PC-3 (cell line): Measurements from ENCODE around the gene NMD3. TPM values are rescaled to one million over a fixed set of nuclear protein-coding genes. Genes with fewer than 3 reads are reported as not detected.

ENCODE experiments used
- ATAC-seq: fragments of 200-7000 bp; cut with Tn5 transposase; 2 replicates; pipeline ENCODE4 v1.9.1; 2020; ENCODE audit warnings: mild to moderate bottlenecking, moderate library complexity
- BruUV-seq: library from RNA; stranded (reverse); fragments of 400-500 nt; replicated peaks from 2 replicates; lab custom pipeline; 2021; lab: Mats Ljungman, UMichigan
- CTCF ChIA-PET: fragments of 300-600 bp; sonication (Branson Sonifier 250); formaldehyde crosslinking; loops from one replicate; lab custom pipeline; 2022; ENCODE audit warnings: antibody characterized with exemption; lab: Charles Lee
- POLR2A ChIA-PET: fragments of 300-600 bp; sonication (Branson Sonifier 250); formaldehyde crosslinking; loops from one replicate; lab custom pipeline; 2022; ENCODE audit warnings: antibody characterized with exemption; ENCODE audit not compliant: unreplicated experiment; lab: Charles Lee
- DNase-seq: peaks from one replicate; pipeline ENCODE4 v3.0.0-alpha.2; 2015
- H2AFZ ChIP-seq: fragments of 300-600 bp; sonication (generic); 2 replicates; pipeline ENCODE4 v1.6.0; 2016; ENCODE audit warnings: antibody characterized with exemption, low read length
- H3F3A ChIP-seq: fragments of 300-600 bp; sonication (generic); one replicate; pipeline ENCODE4 v1.6.0; 2017; ENCODE audit warnings: antibody characterized with exemption, low read length, control low read depth, mild to moderate bottlenecking; ENCODE audit not compliant: unreplicated experiment
- H3K27ac ChIP-seq: fragments of 300-600 bp; sonication (generic); 2 replicates; pipeline ENCODE4 v1.5.1; 2016; ENCODE audit warnings: mild to moderate bottlenecking, low read length
- H3K27me3 ChIP-seq: fragments of 300-600 bp; sonication (generic); 2 replicates; pipeline ENCODE4 v1.6.1; 2016; ENCODE audit warnings: low read length, mixed read lengths
- H3K36me3 ChIP-seq: fragments of 300-600 bp; sonication (generic); 2 replicates; pipeline ENCODE4 v1.6.1; 2016; ENCODE audit warnings: low read depth, mixed run types, low read length, mixed read lengths
- H3K4me1 ChIP-seq: fragments of 300-600 bp; sonication (generic); 2 replicates; pipeline ENCODE4 v1.5.1; 2016; ENCODE audit warnings: low read length; ENCODE audit not compliant: insufficient read depth
- H3K4me2 ChIP-seq: fragments of 300-600 bp; sonication (generic); 2 replicates; pipeline ENCODE4 v1.6.0; 2016; ENCODE audit warnings: low read length
- H3K4me3 ChIP-seq: fragments of 300-600 bp; sonication (generic); 2 replicates; pipeline ENCODE4 v1.5.1; 2016; ENCODE audit warnings: mild to moderate bottlenecking, low read length, mixed read lengths
- H3K79me2 ChIP-seq: fragments of 300-600 bp; sonication (generic); 2 replicates; pipeline ENCODE4 v1.6.1; 2017; ENCODE audit warnings: low read length, mixed read lengths
- H3K9ac ChIP-seq: fragments of 300-600 bp; sonication (generic); 2 replicates; pipeline ENCODE4 v1.6.0; 2016; ENCODE audit warnings: mild to moderate bottlenecking, low read length
- H3K9me2 ChIP-seq: fragments of 300-600 bp; sonication (generic); replicated peaks from 2 replicates; pipeline ENCODE4 v1.6.1; 2016; ENCODE audit warnings: mixed run types, low read length, mixed read lengths
- H3K9me3 ChIP-seq: fragments of 300-600 bp; sonication (generic); 2 replicates; pipeline ENCODE4 v1.6.1; 2016; ENCODE audit warnings: low read length, mixed read lengths
- H4K20me1 ChIP-seq: fragments of 300-600 bp; sonication (generic); 2 replicates; pipeline ENCODE4 v1.6.1; 2016; ENCODE audit warnings: low read length, mixed read lengths
- EZH2 ChIP-seq: fragments of 300-600 bp; sonication (generic); IDR thresholded peaks from one replicate; pipeline ENCODE4 v1.6.1; 2017; ENCODE audit warnings: antibody characterized with exemption, mild to moderate bottlenecking, low read length; ENCODE audit not compliant: unreplicated experiment
- EZH2phosphoT487 ChIP-seq: fragments of 300-600 bp; sonication (generic); IDR thresholded peaks from 2 replicates; pipeline ENCODE4 v1.6.1; 2018; ENCODE audit warnings: mild to moderate bottlenecking, antibody characterized with exemption, low read length, borderline replicate concordance
- intact Hi-C: fragments of 100-400 bp; cut with micrococcal nuclease; formaldehyde crosslinking; loops from 2 replicates; pipeline ENCODE4 v1.9.0; 2023
- total RNA-seq: library from RNA; depleted of rRNA; stranded (reverse); fragments of >200 nt; gene quantifications from 2 replicates; pipeline ENCODE4 v1.2.3, GENCODE V29; 2014
- TF ChIP-seq, protein P1 (sequence below): fragments of 300-600 bp; sonication (generic); conservative IDR thresholded peaks from 2 replicates; pipeline ENCODE4 v1.5.1; 2017; ENCODE audit warnings: antibody characterized with exemption, low read depth, mild to moderate bottlenecking, low read length

NMD3 gene
- total RNA-seq, 1 experiment from 2014 or later = 72.6 TPM

DNA sequence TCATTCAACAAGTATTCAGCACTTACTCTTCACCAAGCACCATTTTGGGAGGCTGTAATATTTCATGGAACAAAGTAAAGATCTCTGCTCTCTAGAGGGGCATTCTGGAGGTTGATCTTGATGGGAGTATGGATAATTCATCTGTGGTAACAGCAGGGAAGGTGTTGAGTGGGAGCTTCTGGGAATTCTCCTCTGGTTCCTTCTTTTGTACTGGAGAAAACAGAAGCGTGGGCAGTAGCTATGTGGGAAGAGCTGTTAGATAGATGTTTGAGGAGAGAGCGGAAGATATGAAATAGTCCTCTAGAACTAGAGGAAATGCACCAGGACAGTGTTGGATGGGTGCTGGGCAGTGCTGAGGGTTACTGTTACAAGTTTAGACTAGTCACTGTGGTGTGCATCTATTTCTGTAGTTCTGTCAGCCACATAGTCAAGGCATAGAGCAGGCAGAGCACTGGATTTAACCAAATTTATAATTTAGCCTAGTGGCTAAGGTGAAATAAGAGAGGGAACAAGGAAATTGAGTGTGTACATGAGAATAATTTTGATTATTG, 9.6 kb downstream of the NMD3 start:
- DNase-seq (no peak), ATAC-seq (no peak)
- Histone ChIP-seq H3K4me3 (no peak overlapping the region), H3K27me3 (no peaks in the 10 kb centered on the region), H3K4me1 (no peaks in the 10 kb centered on the region), H3K27ac (no peak overlapping the region), H3K9ac (no peak overlapping the region), H3K9me3 (no peaks in the 10 kb centered on the region), H3F3A (no peaks in the 10 kb centered on the region), H3K9me2 (no peaks in the 10 kb centered on the region), H3K36me3 (peaks cover 78% of the 10 kb centered on the region), H3K79me2 (peaks cover 72% of the 10 kb centered on the region), H4K20me1 (peaks cover 13% of the 10 kb centered on the region; the same call in 1 of the 2 replicates), H3K4me2 (no peak overlapping the region), H2AFZ (no peak overlapping the region)
- no TSS peak for BruUV-seq
- no peak for TF ChIP-seq EZH2phosphoT487
- TF ChIP-seq EZH2 = no peak
- TF ChIP-seq, protein P1, sequence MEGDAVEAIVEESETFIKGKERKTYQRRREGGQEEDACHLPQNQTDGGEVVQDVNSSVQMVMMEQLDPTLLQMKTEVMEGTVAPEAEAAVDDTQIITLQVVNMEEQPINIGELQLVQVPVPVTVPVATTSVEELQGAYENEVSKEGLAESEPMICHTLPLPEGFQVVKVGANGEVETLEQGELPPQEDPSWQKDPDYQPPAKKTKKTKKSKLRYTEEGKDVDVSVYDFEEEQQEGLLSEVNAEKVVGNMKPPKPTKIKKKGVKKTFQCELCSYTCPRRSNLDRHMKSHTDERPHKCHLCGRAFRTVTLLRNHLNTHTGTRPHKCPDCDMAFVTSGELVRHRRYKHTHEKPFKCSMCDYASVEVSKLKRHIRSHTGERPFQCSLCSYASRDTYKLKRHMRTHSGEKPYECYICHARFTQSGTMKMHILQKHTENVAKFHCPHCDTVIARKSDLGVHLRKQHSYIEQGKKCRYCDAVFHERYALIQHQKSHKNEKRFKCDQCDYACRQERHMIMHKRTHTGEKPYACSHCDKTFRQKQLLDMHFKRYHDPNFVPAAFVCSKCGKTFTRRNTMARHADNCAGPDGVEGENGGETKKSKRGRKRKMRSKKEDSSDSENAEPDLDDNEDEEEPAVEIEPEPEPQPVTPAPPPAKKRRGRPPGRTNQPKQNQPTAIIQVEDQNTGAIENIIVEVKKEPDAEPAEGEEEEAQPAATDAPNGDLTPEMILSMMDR = no peak
- intact Hi-C loops = no loop called here
- CTCF ChIA-PET = no interaction called here
- POLR2A ChIA-PET = no interaction called here

DNA sequence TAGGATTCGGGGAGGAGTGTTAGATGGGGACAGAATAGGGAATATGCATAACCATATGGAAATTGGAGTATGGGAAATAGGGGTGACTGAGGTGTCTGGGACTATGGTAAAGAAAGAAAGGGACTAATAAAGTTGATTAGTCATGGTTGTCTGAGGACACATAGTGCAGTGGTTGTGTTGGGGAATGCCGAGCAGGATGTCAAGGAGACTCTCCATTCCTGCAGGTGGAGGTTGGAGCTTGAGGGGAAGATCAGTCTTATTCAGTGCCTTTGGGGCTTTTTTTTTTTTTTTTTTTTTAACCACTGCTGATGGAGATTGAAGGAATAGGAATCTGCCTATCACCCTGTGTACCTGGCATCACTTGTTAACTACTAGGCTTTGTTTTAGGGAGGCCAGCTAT, 10.8 kb downstream of the NMD3 start:
- BruUV-seq = no TSS peak
- Histone ChIP-seq H3K36me3 (peaks cover 81% of the 10 kb centered on the region), H3K79me2 (peaks cover 69% of the 10 kb centered on the region)

More for the DNA sequence above, 10.8 kb downstream of the NMD3 start:
- DNase-seq (peak; percentile 26), ATAC-seq (peak; percentile 78)
- Histone ChIP-seq H3K4me3 (no peak overlapping the region), H3K9me2 (no peaks in the 10 kb centered on the region), H2AFZ (no peak overlapping the region), H3K27ac (no peak overlapping the region), H3K4me2 (no peak overlapping the region), H3K9ac (no peak overlapping the region), H4K20me1 (peaks cover 7% of the 10 kb centered on the region; the same call in 1 of the 2 replicates), H3F3A (no peaks in the 10 kb centered on the region), H3K9me3 (no peaks in the 10 kb centered on the region), H3K4me1 (no peaks in the 10 kb centered on the region), H3K27me3 (no peaks in the 10 kb centered on the region)
- CTCF ChIA-PET = interaction anchor here (0.6 kb wide), 1 partner anchor 135 kb away, joined by 5 read pairs; no protein-coding TSS in a partner anchor
- intact Hi-C loops = loop anchor here (2.0 kb wide), 1 partner anchor 15 kb away; no protein-coding TSS in a partner anchor
- POLR2A ChIA-PET = no interaction called here
- no peak for TF ChIP-seq EZH2phosphoT487
- TF ChIP-seq, protein P1 = no peak
- TF ChIP-seq EZH2 = no peak
